GM19099 (cell line): ENCODE data around the gene HLA-DMA.

Source experiments
- POLR2A ChIP-seq: IDR thresholded peaks from 3 replicates; pipeline ENCODE4 v1.6.1; 2011; ENCODE audit warnings: low read depth; ENCODE audit not compliant: insufficient read length; ENCODE audit errors: extremely low read depth

The HLA-DMA gene

DNA sequence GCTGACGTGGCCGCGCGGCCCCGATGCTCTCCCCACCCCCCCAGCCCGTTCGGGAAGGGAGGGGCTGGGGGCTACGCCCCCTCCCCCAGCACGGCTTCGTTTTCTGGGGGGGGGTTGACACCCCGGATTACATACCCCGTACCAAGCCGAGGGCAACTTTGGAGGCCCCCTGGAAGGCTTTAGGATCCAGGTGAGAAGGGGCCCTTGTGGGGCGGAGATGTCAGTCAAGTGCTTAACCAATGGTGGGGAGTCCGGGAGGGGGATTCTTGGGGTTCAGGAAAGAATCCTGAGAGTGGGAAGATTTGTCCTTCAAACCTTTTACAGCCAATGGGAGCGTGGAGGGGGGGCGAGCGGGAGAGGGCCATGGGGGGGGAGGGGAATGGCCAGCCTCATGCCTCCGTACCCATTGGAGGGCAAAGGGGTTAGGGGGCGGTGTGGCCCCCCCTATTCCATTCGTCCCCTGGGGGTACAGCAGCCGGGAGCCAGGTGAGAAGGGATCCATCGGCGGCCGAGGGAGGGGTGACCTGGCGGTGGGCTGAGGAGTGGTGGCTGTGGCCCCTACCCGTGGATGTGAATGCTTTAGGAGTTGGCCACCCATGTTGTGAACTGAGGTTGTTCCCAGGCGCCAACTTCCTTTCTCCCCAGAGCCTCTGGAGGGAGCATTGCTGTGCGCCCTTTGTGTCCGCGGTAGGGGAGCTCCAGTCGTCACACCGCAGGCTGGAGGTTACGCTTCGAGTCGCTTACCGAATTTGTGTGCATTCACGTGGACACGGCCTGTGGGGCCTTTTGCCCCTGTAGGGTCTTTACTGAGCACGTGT lies 16.2 kb upstream of the HLA-DMA start:
- TF ChIP-seq POLR2A: no peak

- TF ChIP-seq POLR2A: peak; percentile 79
These were observed 15.4 kb upstream of the HLA-DMA start, which contains the start of gene BRD2 for GRCh38 chr6:32968093-32968866. Gene BRD2 (plus strand): TSS chr6:32968594. CDS start chr6:32972899, 4,305 bp downstream.

DNA sequence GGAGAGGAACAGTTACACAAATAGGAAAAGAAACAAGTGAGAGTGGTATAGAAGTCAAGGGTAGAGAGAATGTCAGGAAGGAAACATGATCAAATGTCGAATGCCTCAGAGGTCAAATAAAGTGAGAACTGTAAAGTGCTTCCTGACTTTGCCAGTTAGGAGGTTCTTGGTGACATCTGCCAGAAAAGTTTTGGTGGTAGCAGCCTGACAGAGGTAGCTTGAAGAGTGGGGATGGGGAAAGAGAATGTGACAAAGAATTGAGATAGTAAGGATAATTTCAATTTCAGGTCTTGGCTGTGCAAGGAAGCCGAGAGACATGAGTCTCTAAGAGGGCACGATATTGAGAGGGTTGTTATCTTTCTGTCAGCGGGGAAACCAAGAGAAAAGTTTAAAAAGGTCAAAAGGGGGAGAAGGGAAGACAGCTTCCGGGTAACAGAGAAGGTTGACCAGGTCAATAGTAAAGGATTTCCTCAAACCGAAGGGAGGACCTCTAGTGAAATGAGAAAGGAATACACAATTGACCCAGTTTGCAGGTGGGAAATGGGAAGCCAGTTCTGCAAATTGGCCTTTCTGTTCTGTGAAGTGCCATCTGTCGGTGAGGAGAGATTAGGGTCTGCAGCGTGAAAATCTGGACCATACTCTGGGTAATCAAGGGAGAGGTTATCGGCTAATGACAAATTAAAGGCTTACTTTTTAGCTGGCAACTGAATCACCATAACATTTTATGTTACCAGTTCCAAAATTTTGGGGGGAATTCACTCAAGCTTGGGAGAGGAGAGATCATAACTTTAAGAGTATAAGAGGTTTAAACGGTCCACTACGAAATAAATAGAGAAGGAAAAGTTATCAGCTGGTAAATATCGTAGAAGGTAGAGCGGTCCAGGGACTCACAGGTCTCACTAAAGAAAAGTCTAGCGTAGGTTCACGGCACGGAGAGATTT lies 14.5 kb upstream of the HLA-DMA start:
- no peak for TF ChIP-seq POLR2A

- no peak for TF ChIP-seq POLR2A
These were observed 11.9 kb upstream of the HLA-DMA start for GRCh38 chr6:32964776-32965175.

DNA sequence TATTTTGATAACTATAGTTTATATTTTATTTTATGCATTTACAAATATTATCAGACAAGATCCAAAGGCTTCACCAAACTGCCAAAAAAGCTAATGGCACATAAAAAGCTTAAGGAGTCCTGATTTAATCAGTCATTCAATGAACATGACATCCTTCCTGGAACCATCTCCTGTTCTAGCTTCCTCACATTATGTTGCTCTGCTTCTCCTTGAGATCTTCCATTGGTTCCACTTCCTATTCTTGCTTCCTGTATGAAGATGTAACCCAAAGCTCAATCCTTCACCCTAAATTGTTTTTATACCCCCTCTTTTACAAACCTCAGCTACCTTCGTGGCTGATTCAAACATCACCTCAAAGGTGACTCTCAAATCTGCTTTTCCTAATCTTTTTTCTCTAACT lies 11.0 kb upstream of the HLA-DMA start:
- TF ChIP-seq POLR2A: no peak

GRCh38 chr6:32962213-32962826 lies 9.4 kb upstream of the HLA-DMA start:
- no peak for TF ChIP-seq POLR2A

DNA sequence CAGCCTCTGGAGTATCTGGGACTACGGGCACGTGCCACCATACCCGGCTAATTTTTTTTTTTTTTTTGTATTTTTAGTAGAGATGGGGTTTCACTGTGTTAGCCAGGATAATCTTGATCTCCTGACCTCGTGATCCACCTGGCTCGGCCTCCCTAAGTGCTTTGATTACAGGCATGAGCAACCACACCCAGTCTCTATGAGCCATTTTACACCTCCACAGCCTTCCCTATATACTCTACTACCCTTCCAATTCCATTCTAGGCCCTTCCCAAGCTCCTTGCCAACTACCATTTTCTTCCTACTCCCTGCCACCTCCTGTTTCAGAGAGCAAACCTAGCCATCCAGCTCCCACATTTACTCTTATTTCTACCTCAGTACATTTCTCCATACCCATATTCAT lies 7.7 kb upstream of the HLA-DMA start:
- no peak for TF ChIP-seq POLR2A

- TF ChIP-seq POLR2A: no peak
These were observed 3.3 kb upstream of the HLA-DMA start for GRCh38 chr6:32956176-32956575.

GRCh38 chr6:32954986-32955802 lies 2.3 kb upstream of the HLA-DMA start:
- peak; percentile 19 for TF ChIP-seq POLR2A

- TF ChIP-seq POLR2A: no peak
These were observed 1.4 kb upstream of the HLA-DMA start for GRCh38 chr6:32954267-32954666.

DNA sequence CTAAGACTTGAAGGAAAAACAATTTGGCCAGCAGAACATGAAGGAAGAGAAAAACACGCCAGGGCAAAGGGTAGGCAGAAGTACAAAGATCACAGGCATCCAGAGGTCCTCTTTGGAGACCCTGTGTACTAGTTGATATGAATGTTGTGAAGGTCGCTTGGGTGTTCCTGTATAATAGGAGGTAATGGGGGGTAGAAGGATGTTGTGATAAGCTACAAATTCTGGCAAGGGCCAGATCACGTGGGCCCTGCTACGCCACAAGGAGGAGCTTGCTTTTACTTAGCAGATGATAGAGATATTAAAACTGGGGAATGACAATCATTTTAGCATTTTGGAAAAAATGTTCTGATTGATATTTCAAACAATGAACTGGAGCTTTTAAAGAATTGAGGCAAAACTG lies 878 bp upstream of the HLA-DMA start:
- TF ChIP-seq POLR2A: no peak

- no peak for TF ChIP-seq POLR2A
These were observed 2.4 kb downstream of the HLA-DMA start for GRCh38 chr6:32950449-32950848.

DNA sequence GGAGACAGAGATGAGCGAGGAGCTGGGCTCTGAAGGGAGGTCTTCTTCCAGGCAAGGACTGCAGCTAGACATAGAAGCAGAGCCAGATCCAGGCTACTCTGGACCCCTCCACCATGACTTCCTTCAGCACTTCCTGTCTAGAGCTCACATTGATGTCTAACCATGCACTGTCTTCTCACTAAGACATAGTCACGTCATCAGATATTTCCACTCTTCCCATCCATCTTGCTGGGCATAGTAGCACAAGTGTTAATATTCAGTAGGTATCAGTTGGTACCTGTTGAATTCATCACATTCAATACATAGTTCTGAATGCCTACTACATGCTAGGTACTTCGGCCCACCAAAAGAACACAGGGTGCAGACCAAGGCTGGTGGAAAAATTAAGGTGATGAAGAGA lies 2.9 kb downstream of the HLA-DMA start:
- no peak for TF ChIP-seq POLR2A

GRCh38 chr6:32949113-32949512 lies 3.8 kb downstream of the HLA-DMA start:
- TF ChIP-seq POLR2A: no peak
